T follicular helper cell (primary cell): ENCODE measurements around the gene NOL4L.
"Not testable (repeated sequence)": the region's sequence is repeated elsewhere in the genome, so short reads cannot be mapped to it uniquely, and the experiment has no call there.

Source experiments
- DNase-seq: peaks from one replicate; pipeline ENCODE4 v3.0.0-alpha.2; 2020; ENCODE audit warnings: low read depth

The NOL4L gene

DNA sequence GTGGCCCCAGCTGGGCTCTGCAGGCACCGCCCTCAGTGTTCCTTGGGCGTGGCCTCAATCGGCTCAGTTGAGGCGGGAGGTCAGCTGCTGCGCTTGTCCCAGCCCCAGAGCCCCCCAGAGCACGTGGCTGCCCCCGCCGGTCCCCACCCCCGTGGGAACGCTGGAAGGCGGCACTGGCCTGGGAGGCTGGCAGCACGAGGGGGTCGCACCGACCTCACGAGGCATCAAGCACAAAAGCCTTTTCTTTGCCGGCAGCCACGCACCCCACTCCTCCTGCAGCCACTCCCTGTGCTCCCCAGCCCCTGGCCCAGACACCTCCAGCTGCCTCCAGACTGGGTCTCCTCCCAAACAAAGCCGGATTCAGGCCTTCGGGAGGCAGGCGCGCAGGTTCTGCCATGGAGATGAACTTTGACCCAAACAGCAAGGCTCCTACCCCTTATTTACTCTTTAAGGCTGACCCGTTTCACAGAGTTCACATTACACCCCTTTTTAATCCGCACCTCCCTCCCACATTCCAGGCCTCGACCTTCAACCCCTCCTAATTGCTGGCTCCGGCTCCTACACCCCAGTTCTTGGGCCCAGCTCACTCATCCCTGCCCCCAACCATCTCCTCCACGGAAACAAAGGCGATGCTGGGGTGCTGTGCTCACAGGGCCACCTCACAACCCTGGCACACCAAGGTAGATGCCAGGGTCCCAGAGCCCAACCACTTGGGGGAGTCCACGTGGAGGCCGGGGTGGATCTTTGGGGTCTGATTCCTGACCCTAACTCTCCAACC is 111.7 kb downstream of the NOL4L start:
- no peak for DNase-seq

DNA sequence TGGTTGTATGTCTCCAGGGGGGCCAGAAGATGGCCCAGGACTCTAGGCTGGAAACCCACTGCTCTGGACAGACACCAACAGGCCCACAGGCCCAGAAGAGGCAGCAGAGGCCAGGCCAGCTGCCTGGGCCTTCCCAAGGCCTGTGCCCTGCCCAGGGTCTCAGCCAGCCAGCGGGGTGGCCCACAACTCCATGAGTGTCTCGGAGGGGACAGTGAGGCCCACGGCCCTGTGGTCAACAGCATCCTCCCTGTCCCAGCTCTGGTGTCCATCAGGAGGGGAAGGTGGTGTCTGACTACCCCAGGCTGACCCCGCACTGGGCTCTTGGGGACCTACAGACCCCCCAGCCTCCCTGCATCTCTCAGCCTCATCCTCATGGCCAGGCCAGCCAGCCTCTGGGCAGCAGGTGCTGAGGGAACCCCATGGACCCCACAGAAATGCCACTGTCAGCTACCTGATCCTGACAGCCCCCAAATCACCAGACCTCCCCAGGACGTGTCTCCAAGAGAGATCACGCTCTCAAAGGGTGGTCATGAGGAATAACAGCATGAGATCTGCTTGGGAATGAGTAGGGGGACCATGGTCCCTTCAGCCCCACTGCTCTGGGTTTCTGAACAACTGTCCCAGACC is 112.4 kb downstream of the NOL4L start:
- no peak for DNase-seq

DNA sequence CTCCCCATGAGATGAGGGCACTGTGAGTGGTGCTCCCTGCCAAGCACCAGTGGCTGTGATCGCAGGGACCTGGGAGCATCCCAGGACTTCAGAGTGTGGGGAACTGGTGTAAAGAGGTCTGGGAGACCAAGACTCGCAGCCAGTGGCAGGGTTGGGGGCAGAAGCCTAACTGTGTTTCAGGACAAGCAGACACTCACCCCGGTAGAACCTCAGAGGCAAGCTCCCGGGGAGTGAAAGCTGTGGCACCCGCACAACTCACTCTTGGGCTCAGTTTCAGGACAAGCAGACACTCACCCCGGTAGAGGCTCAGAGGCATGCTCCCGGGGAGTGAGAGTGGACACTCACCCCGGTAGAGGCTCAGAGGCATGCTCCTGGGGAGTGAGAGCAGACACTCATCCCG is 114.2 kb downstream of the NOL4L start:
- no peak for DNase-seq

DNA sequence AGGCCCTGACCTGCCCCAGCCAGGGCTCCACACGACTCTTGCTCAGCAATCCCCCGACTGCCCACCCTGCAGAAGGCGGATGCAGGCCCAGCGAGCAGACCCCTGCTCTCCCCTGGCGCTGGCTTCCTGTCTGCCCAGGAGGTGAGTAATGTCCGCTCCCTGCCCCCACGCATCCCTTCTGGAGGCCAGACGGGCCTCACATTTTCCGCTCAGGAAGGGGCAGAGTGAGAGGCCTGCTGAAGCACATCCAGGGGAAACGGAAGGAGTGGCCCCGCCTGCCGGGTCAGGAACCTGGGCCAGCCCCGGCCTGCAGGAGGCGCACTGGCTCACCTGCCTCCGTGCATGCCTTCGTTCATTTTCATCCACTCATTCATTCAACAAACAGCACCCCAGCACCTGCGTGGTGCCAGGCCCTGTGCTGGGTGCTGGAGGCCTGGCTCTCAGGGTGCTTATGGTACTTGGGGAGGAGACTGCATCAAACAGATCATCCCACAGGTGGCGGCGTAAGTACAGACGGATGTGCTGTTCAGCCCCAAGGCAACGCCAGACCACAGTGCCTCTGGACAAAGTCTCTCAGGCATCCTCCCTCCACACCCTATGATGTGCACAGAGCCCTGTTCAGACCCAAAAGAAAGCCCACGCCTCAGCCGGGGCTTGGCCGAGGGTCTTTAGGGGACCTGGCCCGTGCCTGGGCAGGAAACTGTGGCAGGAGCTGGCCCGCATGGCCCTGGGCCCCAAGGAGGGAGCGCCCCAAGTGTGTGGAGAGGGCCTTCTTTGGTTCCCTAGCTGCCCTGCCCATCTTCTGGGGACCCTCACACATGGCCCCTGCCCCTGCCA is 114.9 kb downstream of the NOL4L start:
- DNase-seq = no peak

DNA sequence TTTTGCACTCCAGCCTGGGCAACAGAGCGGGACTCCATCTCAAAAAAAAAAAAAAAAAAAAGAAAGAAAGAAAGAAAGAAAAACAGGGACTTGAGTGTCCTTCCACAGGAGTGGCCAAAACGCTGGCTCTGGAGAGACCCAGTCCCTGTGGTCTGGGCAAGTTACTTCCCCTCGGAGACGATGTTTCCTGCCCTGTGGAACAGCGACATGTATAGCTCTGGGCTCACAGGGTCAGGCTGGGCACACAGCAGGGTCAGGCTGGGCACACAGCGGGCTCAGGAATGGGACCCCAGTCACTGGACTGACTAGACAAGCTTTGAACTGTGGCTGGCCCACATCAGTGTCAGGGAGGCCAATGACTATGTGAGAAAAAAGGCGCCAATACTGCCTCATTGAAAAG is 116.3 kb downstream of the NOL4L start:
- no peak for DNase-seq

DNA sequence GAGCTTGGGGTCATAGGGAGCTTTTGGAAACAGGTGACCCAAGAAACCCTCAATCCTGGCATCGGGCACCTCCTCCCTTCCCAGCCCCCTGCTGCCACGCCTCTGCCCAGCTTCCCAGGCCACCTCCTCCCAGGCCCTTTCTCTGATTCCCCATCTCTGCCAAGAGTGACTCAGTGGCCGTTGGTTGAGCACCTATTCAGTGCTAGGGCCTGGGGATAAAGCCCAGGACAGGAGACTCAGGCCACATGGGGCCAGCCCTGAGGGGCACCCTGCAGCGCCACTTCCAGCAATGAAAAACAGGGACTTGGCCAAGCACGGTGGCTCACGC is 116.9 kb downstream of the NOL4L start:
- DNase-seq = no peak

DNA sequence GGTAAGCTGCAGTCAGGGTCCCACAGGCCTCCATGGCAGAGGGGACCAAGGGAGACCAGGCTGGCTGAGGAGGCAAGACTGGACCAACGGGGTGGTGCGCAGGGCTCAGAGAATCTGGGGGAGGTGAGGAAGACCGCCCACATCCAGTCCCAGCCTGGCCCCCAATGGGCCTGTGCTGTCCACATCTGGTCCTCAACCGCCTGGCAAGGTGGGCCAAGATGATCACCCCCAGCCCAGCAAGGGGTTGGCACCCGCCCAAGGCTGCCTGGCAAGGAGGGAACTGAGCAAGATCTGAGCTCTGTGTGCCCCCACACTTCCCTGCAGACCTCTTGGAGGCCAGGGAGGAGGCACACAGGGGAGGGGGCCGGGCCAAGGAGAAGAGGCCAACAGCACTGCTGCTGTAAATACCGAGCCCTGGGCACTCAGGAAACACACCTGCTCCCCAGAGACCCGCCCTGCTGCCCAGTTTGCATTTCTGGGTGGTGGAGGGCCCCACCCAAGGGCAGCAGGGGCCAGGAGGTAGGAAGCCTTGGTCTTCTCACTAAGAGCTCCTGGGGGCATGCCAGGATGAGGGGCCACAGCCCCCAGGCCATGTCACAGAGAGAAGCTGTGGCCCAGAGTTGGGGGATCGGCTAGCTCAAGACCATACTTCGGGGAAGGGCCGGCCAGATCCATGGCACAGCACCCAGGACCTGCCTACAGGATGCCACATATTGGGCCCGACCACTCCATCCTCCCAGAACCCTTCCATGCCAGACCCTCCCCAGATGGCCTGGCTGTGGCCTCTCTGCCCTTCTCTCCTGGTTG is 117.4 kb downstream of the NOL4L start:
- DNase-seq = no peak

DNA sequence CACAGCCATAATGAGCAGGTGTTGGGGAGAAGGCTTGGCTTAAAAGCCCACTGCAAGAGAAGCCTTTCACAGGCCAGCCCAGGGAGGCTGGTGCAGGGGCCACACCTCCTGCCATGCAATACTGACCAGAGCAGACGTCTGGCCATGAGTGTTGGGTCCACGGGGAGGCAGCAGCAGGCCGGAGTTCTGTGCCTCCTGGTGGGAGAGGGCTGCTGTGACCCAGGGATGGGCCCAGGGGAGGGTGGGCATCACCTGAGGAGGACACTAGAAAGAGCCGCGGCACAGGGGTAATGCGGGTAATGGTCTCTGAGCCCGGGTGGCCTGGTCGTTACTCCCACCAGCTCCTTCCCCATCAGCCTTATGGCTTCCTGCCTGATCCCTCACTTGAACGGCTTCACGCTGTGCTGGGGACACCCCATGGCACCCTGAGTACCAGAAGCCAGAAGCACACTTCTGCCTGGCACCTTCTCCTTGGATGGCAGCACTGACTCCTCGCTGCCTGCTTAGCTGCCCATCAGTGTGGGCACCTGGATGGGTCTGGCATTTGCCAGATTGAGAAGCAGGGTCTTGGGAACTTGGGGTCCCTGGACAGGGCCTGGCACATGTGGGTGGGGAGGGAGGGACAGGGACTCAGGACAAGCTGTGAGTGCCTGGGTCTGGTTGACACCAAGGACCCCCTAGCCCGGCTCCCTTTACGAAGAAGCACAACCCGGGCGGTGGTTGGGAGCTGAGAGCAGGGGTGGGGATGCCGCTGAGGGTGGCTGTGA is 118.2 kb downstream of the NOL4L start:
- DNase-seq = no peak

DNA sequence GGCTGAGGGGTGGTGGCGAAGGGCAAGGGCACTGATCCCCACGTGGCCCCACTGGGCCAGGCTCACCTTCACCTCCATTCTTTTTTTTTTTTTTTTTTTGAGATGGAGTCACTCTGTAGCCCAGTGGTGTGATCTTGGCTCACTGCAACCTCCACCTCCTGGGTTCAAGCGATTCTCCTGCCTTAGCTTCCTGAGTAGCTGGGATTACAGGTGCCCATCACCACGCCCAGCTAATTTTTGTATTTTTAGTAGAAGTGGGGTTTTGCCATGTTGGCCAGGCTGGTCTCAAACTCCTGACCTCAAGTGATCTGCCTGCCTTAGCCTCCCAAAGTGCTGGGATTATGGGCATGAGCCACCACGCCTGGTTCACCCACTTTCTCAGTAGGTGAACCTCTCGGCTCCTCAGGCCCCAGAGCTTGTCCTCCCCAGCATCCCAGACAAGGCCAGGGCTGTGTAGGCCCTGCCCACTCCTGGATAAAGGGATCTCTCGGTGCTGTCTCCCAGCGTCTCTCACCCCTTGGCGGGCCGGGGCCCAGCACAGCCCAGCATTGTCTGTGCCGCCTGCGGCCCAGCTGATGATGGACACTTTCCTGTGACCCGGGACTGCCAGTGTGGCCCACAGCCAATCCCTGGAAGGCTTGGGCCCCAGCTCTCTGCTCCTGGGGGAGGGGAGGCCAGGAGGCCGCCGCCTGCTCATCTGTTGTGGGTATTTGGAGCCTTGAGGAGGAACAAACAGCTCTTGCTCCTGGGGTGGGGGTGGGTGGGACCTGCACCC is 119.0 kb downstream of the NOL4L start:
- DNase-seq = not testable (repeated sequence)

DNA sequence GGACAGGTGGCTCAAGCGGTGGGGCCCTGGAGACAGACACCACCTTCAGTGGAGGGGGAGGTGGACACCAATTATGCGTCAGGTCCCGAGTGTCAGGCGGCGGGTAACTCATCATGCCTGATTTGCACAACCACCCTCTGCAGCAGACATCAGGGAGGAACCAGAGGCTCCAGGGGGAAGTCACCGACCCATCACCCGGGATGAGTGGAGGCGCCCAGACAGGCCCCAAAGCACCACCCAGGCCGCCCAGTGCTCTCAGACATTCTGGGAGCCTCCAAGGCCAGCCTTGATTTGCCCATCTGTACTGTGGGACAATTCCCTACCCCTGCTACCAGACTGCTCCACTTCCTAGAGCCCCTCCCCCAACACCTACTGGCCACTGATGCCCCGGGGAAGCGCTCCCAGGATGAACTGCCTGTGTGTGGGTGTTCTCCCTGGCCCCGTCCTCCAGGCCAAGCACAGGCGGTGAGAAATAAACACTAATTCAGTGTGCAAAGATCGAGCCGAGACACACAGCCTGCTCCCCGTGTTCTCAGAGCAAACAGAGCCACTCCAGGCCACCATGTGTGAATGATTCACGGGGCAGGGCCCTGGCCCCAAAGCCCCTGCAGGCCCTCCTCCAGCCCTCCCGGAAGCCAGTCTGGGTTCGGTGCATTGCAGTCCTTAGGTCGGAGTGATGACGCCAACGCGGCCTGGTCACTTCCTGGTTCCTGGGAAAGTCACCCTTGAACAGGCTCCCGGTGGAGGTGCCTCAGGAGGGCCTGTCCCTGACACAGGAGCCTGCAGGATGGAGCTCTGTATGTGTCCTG is 119.8 kb downstream of the NOL4L start:
- no peak for DNase-seq

DNA sequence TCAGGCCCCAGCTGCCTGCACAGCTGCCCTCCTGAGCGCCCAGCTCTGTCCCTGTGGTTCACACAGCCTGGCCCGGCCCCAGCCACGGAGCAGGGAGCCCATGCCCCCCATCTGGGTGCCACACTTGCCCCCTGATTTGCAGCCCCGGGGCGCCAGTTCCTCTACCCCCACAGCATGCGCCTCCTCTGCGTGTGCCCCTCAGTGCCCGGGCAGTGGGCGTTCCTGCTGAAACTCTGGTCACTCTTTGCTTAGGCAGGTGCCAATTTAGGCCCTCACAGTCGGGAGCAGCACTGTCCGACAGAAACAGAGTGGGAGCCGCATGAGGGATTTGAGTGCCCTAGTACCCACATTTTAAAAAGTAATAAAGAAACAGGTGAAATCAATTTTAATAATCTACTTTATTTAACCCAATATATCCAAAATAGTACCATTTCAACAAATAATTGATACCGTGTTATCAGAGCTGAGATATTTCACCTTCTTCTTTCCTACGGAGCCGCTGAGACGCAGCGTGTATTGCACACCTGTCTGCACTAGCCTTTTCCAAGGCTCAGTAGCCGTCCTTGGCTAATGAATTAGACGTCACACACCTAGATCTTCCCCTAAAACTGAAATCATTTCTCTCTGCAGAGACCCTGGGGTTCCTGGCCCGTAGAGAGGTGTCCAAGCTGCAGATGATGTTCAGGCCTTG is 120.6 kb downstream of the NOL4L start:
- DNase-seq = no peak

DNA sequence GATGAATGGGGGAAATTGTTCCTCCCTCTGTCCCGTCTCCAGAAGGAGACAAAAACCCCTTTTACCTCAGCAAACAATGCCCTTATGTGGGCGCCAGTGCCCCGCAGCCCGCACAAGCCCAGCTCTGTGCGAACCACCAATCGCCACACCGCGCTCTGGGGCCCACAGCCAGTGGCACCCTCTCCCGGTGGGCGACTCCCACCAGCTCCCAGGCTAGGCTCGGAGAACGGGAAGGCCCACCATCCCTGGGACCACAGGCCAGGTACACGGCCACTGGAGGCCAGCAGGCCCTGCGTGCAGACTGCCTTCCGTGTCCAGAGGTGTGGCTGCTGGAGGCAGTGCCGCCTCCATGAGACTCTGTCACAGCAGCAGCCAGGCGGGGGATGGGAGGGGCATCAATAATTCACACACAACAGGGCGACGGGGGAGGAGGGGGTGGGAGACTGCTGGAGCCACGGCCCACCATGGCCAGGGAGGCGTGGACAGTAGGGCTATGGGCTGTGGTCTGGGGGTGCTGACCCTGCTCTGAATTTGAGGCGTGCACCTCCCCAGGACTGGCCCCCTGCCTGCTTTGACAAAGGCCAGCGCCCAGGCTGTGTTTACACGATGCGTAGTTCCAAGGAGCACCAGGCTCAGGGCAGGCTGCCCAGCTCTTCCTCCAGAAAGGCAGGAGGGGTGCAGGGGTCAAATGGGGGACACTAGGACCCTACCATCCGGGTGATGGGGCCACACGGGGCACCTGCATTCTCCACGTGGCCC is 121.3 kb downstream of the NOL4L start:
- DNase-seq = no peak

DNA sequence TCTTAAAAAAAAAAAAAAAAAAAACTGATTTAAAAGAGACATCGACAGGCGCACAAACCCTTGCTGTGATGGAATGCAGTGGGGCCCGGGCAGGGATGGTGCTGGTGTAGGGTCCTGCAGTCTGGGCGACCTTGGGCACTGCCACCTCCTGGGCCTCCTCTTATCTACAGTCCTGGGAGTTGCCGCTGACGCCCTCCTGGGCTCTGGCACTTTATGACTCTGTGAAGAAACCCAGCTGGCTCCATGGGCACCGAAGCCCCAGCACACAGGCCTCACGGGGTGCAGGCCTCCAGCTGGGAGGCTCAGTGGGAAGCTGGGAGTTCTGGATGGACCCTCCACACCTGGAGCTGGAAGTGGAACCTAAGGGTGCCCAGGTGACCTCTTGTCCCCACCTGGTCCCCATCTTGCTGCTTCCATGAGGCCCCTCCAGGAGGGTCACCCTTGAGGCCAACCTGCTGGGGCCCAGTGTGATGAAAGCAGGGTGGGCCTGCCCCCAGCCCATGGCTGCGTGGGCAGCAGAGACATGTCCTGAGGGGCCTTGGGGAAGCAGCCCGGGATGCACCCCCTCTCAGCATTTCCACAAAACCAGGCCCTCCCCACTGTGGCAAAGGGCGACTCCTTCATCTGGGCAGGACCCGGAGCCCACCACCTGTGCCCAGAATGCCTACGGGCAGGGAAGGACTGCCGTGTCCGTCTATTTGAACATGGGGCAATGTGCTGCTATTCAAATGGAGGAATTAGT is 122.1 kb downstream of the NOL4L start:
- DNase-seq = no peak

DNA sequence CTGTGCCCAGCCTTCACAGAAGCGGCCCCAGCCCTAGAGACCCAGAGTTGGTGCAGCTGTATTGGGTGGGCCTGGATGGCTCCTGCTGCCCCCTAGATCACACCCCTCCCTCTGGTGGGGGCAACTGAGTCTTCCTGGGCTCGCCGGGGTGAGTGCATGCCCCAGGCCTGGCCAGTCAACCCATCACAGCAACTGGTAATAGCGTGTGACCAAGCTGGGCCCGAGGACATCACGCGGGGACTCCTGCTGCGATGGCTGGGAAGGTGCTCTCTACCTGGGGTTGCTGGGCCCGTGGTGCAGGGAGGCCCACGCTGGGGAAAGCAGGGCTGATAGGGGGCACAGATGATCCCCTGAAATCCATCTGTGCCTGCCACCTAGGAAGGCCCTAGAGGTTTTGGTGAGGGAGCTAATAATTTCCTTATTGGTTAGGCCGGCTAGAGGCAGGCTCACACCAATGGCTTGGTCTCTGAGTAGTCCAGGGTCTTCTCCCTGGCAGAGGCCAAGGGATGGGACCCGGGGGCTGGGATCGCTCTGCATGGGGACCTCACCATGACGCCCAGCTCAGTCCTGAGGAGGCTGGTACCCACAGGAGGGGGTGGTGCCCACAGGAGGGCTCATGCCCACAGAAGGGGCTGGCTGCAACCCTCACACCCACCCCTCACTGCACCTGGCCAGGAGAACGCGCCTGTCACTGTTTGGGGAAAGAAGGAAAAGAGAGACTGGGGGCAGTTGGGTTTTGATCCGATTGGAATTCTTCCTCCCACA is 123.1 kb downstream of the NOL4L start:
- DNase-seq = no peak

DNA sequence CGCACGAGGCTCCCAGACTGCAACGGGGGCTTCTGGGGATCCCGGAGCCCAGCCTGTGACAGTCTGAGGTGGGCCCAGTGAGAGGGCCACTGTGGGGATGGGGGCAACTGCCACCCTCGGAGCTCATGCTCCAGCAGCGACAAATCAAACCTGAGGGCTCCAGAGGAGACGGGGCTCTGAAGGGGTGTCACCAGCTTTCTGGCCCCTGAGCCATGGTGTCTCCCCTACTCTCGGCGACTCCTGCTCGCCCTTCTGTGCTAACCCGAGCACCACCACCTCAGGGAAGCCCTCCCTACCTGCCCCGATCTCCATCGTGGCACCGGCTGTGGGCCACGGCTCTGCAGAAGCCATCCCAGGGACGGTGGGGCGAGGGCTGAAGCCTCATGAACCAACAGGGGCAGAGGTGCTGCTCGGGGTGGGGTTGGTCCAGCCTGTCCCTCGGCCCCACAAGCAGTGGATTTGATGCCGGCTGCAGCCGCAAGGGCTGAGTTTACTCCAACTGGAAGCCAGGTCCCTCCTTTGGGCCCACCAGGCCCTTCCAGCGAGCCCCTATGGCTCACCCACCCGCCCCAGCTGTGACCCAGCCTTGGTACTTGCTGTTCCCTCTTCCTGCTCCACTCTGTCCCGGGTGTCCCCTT is 124.3 kb downstream of the NOL4L start:
- DNase-seq = no peak

DNA sequence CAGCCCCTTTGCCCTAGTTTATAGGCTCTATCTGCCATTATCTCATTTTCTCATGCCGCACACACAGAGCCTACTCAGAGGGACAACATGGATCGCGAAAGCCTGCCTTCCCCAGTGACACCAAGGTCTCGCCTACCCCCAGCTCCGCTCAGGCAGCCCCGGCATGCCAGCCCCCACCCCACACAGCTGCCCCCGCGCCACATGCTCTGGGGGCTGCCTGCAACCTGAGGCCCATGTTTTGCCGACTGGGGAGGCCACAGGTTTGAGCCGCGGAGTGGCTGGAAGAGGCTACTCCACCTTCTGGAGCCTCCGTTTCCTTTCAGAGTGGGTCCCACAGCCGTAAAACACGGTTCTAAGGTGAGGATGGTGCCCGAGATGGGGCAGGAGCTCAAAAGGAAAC is 124.9 kb downstream of the NOL4L start:
- no peak for DNase-seq
